ENCODE data around the gene OR2H2.

DNA sequence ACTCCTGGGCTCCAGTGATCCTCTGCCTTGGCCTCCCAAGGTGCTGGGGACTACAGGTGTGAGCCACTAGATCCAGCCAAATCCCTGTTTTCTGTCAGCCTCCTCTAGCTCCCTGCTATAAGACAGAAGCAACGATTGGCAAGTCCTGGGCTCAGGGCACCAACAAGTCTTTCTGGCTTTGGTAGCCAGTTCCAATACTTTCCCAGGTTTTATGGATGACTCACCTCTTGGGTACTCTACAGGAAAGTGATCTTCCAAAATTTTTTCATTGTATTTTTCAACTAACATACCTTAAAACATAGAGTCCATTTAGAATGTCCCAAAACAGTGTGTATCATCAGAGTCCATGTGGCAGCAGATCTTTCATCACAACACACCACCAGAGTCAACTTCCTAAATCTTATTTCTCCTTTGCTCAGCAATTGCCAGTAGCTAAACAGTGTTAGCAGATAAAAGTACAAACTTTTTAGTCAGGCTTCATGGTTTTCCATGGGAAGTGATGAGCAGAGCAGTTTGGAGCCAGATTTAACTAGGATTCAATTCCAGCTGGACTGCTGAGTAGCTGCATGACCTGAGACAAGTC, 34.7 kb downstream of the OR2H2 start:
- TF ChIP-seq, protein P1, sequence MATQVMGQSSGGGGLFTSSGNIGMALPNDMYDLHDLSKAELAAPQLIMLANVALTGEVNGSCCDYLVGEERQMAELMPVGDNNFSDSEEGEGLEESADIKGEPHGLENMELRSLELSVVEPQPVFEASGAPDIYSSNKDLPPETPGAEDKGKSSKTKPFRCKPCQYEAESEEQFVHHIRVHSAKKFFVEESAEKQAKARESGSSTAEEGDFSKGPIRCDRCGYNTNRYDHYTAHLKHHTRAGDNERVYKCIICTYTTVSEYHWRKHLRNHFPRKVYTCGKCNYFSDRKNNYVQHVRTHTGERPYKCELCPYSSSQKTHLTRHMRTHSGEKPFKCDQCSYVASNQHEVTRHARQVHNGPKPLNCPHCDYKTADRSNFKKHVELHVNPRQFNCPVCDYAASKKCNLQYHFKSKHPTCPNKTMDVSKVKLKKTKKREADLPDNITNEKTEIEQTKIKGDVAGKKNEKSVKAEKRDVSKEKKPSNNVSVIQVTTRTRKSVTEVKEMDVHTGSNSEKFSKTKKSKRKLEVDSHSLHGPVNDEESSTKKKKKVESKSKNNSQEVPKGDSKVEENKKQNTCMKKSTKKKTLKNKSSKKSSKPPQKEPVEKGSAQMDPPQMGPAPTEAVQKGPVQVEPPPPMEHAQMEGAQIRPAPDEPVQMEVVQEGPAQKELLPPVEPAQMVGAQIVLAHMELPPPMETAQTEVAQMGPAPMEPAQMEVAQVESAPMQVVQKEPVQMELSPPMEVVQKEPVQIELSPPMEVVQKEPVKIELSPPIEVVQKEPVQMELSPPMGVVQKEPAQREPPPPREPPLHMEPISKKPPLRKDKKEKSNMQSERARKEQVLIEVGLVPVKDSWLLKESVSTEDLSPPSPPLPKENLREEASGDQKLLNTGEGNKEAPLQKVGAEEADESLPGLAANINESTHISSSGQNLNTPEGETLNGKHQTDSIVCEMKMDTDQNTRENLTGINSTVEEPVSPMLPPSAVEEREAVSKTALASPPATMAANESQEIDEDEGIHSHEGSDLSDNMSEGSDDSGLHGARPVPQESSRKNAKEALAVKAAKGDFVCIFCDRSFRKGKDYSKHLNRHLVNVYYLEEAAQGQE (IDR thresholded peaks at IDR 0.05; ENCODE audit: insufficient read depth in 1 of 2, low read depth in 2 of 2, low read length in 2 of 2), result no peak
- no peak for TF ChIP-seq POLR2AphosphoS5 (IDR thresholded peaks at IDR 0.05; ENCODE audit: low read depth, low read length)
- TF ChIP-seq TAF1 (IDR thresholded peaks at IDR 0.05; ENCODE audit: borderline replicate concordance, insufficient read depth, low read length), result no peak

Data from PFSK-1 (cell line).